NCI-H2107 treated with DMSO at 0.1 percent for 48 hours (cell line): Measurements from ENCODE around the gene FHL2.

Source experiments
- DNase-seq: peaks from one replicate; lab custom pipeline; 2025; ENCODE audit not compliant: unreplicated experiment; lab: John Stamatoyannopoulos, UW

The FHL2 gene

DNA sequence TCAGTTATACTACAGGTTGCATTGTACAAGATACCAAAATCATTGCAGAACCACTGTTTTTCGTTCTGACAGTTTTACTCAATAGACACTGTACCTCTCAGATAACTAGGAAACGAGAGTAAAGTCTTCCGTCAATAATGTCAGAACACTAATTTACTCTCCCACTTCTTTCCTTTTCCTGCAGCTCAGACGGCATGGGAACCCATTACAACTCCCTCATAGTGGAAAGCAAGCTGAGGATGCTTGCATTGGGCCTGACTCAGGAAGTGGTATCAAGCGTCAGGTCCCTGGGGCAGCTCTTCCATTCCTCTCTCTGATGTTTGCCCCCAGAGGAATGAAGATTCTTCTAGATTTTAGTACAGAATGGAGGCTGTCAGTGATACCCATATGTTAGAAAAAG lies 23.9 kb upstream of the FHL2 start:
- DNase-seq, result no peak

DNA sequence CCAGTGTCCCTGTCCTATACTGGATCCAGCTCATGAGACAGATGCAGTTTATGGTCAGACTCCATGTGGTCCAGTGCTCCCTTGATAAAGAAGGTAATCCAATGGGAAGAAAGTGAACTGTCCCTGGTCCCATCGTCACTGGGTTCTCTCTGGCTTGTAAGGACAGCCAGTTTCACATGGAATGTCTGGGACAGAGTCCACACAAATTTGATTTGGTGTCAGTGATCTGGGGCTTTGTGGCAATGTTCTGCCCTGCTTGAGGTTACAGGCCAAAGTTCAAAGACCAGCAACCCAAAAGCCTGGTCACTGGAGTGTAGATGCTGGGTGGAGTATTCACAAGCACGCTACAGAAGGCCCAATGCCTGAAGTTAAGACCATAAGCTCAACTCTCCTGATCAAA lies 22.2 kb upstream of the FHL2 start:
- DNase-seq, result no peak

DNA sequence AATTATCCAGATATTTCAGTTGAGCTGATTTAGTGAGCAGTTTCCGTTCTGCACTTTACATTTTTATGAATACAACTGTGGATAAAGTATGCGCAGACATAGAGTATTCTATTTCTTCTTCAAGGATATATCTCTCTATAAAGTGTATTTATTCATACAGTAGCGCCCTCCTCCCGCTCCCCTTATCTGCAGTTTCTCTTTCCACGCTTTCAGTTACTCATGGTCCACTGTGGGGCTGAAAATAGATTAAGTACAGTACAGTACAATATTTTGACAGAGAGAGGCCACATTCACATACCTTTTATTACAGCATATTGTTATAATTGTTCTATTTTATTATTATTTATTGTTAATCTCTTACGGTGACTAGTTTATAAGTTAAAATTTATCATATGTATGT lies 19.7 kb upstream of the FHL2 start:
- no peak for DNase-seq

DNA sequence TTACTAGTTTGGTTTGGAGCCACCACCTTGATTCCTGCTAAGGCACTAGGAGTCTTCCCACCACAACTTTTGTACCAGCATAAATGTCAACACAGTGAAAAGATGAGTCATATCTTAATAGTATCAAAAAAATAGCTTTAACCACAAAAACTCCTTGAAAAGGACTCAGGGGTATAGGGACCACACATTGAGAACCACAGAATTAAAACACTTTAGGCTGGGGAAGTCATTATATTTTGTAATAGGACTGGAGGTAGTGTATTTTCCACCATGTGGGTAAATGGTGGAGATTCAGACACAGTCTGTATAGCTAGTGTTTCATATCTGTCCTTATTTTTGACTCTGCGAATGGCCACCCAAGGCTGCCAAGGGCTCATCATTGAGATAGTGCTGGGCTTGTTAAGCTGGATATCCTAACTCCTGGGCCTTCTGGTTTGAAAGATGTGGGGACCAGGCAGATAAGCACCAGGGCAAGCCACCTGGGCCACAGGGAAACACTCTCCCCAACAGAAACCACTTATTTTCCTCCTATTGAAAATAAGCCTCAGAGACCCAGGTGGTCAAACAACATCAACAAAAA lies 19.1 kb upstream of the FHL2 start:
- no peak for DNase-seq

DNA sequence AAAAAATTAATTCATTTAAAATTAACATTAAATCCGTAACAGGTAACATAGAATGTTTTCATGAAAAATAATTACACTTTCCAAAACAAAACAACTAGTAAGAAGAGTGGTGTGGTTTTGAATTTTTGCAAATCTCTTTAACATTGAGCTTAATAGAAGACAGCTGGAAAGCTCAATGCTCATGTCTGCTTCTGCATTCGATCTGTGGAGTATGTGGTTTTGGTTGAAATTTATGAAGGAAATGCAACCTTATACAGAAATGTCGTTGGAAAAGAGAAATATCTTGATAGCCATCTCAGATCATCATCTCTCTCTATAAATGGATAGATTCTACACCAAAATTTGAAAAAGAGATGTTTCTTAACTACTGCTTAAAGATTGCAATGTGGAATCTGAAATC lies 17.3 kb upstream of the FHL2 start:
- DNase-seq, result no peak

DNA sequence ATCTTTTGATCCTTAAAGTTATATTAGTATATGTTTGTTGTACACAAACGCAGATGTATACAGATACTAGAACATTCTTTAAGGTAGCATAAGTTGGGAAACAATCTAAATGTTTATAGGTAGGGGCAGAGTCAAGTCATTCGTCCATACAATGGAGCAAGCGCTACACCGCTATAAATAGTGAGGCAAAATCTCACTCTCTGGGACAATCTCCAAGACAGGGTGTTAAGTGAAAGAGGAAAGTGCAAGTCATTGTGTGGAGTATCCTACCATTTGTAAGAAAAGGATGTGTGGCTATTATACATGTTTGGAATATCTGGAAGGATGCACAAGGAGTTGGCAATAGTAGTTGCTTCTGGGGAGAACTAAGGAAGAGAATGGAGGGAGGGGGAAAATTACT lies 16.2 kb upstream of the FHL2 start:
- no peak for DNase-seq

DNA sequence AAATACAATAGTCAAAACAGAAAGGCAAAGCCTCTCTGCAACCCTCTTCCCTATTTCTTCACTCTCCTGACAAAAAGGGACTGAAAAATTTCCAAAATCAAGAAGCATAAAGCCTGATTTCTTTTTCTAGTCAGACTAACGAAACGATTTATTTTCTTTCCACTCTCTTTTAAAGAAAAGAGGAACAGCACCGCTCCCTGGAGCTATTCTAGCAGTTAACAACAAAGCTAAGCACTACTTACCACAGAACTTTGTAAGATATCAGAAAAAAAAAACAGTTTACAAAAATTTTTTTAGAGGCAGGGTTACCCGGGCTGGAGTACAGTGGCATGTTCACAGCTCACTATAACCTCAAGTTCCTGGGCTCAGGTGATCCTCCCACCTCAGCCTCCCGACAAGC lies 14.4 kb upstream of the FHL2 start:
- DNase-seq, result no peak

DNA sequence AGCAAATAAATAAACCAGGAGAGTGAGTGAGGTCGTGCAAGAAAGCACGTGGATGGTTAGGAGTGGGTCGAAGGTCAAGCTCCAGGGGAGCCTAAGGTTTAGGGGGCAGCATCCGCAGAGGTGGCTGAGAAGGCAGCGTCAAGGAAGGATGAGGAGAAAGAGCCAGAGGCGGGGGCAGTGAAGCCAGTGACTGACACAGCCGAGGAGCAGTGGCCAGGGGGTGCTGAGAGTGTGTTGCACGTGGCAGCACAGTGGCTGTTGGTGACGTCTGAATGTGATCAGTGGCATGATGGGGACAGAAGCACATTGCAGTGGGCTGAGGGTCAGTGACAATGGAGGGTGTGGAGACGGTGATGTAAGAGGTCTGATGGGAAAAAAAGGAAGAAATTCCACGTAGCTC lies 13.7 kb upstream of the FHL2 start:
- no peak for DNase-seq

DNA sequence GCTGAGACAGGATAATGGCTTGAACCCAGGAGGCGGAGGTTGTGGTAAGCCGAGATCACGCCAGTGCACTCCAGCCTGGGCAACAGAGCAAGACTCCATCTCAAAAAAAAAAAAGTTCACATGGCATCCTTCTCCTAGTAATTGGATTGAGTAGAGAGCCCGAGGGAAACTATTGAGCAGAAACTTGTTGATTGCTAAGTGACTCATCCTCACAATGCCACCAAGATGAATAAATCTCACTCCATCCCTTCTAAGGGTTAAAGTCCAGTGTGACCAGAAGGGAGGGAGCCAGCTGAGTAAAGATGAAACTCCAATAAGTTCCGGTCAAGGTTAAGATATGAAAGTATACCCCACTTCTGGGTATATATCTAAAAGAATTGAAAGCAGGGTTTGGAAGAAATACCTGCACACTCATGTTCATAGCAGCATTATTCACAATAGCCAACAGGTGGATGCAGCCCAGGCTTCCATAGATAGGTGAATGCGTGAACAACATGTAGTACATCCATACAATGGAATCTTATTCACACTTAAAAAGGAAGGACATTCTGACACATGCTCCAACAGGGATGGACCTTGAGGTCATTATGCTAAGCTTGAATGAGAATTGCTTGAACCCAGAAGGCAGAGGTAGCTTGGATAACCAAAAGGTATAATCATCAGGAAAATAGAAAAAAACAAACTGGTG lies 13.0 kb upstream of the FHL2 start:
- DNase-seq, result no peak

DNA sequence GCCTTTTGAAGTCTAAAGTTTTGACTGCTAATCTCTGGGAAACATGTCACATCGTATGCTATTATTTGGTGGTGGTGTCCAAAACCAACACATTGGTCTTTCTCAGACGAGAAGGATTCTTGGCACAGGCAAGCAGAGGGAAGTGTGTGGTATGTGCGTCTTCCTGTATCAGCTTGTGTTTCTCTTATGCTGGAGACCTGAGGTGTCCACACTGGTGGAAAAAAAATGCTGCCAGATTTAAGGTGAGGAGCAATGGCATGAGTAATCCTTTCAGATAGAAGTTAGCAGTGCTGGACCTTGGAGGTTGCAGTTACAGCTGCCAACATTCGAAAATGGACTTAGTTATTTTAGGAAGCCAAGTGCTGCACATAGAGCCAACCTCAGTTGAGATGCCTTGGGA lies 11.7 kb upstream of the FHL2 start:
- no peak for DNase-seq

DNA sequence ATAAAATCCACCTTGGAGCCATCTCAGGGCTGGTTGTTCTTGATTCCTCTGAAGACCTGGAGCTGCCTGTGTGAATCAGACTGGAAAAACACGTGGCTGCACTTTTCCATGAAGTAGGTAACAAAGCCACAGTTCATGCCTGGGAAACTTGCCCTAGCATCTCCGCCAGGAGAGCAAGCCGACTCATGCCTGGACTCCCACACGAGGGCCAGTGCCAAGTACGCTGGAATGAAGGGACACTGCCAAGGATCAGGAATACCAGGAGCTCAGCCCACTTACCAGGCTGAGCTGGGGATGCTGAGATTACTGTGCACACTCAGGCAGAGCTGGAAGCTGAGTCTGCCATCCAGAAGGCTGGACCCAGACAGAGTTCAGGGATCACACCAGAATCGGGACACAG lies 10.9 kb upstream of the FHL2 start:
- no peak for DNase-seq

DNA sequence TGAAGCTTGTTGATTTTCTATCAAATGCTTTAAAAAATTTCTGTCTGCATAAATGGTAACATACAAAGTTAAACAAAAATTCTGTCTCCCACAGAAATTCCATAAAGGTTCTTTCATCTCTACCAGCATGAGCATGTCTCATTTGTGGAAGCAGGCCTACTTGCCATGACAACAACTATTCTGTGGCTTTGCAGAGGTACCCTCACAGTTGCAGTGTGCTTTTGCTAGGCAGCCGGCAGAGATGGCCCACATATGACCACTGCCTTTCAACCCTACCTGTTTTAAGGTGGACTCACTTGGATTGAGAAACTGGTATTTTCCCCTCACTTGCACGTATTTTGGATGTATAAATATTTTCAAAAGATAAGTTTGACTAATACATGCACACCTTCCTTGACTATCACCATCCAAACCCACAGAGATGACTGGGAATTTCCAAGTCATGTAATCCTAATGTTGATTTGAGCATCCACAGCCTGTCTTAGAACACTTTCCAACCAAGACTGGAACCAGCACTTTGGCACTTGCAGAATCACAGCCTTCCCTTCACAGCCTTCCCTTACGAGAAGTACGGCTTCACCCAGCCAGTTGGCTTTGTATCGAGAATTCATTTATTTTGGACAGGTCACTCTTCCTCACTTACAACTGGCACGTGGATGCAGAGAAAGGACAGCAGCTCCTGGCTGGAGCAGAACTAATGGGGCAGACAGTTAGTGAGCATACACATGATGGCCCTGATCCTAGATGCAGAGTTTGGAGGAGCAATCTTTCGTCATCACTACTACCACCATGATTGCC lies 9.3 kb upstream of the FHL2 start:
- no peak for DNase-seq

DNA sequence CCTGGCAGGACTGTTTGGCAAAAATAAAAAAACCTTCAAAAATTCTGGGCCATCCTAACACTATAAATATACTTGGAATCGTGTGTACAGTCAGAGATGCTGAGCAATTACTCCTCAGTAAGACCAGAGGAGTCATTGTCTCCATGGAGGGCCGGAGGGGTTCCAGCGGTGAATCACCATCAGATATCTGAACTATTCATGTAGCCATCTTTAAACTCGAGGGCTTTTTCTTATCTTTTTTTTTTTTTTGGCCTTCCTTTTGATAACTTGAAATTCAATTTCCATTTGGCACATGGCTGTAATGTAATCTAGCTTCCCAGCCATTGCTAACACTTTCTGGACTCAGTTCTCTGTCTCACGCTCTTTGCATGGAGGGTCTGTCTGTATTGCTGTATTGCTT lies 7.4 kb upstream of the FHL2 start:
- no peak for DNase-seq

DNA sequence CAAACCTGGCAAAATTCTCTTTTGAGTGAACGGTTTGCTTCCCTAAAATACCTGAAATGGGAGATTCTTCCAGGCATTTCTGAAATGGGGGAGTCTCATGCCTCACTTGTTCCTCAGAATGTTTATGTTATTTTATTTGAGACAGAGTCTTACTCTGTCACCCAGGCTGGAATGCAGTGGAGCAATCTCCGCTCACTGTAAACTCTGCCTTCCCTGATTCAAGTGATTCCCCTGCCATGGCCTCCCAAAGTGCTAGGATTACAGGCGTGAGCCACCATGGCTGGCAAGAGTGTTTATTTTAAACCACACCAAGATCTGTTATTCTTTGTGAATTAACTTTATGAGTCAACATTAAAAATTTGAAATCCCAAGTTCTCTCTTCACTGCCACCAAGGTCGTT lies 6.4 kb upstream of the FHL2 start:
- no peak for DNase-seq

DNA sequence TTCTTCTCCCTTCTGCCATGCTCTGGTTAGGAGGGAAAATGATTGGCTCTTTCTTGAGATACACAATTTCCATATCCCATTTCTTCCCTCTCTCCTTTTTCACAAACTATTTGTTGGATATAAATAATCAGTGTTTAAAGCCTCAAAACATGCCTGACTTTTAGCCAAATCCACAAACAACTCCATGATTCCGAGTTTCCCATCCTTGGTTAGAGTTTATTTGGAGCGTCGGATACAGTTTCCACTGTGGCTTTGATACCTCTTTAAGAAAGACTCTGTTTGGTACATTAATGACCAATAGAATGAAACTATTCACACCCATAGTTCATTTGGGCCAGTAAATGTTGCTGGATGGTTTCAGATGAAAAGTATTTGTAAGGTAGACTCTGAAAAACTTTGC lies 5.9 kb upstream of the FHL2 start:
- no peak for DNase-seq

DNA sequence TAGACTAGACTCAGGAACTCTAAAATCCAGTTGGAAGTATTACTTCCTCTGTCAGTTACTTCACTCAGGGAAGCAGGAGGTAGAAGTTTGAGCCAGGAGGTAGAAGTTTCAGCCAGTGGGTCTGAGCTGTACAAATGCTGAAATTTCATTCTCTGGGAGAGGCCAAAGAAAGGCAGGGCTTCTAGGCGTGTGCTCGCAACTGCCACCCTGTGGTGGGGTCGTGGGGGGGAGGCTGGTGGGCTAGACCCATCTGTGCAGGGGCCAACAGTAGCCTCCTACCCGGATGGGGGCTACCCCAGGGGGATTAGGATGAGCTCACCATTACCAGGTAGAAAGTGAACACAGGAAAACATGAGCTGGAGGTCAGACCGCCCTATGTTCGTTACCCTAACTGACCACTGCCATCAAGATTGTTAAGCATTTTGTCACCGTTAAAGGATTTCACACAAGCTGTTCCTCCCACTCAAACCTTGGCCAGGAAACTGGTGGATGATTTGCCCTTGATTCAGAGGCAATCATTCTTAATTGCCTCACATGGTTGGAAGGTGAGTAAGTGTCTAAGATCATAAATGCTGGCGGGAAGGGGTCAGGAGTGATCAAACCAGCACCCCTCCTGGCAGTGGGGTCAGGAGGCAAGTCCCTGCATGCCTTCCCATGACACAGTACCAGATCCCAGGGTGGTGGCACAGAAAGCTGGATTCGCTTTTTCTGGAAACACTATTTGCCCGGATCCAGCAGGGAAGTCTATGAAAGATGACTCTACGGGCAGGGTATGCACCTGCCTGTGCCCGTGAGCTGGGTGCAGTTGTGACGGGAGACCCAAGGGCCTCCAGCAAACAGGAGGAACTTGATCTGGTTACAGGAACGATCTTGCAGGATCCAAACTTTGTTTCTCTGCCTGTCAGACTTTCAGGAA lies 5.2 kb upstream of the FHL2 start:
- DNase-seq, result peak; percentile 36

DNA sequence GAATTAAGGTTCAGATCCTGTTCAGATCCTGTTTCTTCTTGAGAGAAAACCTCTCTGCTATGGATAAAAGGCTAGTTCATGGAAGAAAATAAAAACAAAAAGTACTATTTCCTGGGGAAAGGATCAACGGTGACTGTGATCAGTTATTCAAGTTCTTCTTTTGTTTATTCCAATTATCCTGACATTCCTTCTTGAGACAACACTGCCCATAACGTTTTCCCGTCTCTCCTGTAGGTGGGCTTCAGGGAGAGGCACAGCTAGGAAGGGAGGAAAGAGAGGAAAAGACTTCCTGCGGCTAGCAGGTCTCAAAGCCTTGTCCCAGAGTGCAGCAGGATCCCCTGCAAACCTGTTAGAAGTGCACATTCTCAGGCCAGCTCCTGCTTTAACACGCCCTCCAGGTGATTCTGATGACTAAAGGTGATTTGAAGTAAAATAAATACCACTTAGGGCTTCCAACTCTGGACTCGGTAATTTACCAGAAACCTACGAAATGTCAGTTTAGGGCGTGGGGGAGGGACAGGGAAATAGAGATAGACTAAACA lies 4.5 kb upstream of the FHL2 start:
- DNase-seq, result no peak

DNA sequence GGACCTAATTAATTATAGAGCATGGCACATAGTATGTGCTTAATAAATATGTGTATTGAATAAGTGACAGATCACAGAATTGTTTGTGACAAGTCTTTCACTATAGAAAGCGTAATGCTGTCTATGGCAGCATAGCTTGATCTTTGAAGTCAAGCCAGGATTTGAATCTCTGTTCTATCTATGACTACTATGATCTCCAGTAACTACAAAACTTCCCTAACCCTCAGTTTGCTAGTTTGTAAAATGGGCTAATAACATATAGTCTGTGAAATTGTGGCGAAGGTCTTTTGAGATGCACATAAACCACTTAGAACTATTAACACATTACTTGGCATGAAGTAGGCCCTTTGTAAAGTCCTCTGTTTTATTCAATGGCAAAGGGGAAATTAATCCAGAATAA lies 4.0 kb upstream of the FHL2 start:
- no peak for DNase-seq

DNA sequence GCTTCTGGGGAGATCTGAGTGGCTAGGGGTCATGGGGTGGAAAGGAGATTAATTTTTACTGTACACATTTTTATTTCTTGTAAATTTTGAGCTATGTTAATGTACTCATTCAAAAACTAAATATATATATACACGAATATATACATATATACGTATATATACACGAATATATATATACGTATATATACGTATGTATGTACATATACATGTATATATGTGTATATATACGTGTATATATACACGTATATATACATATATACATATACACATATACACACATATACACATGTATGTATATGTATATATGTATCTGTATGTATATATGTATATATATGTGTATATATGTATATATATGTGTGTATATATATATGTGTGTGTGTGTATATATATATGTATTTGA lies 3.0 kb upstream of the FHL2 start:
- no peak for DNase-seq

DNA sequence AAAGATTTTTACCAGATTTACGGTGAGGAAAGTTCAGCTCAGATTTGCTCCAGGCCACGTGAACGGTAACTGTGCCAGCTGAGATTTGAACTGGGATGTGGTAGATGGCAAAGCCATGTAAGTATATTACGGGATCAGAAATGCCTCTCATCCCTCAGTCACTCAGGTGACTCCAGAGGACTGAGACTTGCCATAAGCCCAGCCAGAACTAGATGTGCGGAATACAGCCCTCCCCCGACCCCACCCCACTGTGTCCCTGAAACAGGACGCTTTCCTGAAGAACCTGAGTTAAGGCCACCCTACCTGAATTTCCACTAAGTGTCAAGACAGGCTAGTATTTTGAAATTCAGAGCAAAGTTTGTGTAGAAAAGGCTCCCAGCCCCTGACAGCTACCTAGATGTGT lies 1.3 kb upstream of the FHL2 start:
- DNase-seq, result no peak

DNA sequence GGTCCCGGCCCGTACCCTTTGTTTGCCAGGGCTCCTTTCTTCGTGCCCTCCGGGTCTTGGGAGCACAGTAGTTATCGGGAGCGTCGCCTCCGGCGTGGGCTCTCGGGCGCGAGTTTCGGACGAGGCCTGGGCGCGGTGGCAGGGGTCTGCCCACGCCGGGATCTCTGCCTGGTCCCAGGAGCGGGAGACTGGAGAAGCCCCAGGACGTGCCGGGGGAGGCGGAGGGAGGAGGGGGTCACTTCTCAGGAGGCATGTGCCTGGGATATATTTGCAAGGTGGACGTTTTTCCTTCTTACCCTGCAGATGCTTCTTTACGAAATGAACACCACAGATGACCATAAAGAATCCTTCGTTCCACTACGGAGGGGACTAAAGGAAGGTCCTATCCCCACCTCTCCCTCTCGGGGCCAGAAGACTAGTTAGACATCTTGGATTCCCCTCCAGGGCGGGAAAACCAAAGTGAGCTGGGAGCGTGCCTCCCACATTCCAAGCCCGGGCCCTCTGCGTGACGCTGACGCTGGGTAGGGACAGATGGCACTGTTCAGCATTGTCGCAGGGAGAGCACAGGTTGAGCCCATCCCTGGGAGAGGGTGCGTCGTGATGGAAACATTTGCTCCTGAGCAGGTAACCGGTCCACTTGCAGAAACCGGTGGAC lies 483 bp upstream of the FHL2 start:
- no peak for DNase-seq
